MG63 (cell line): Measurements from ENCODE around the gene COMMD1. TPM values are rescaled to one million over a fixed set of nuclear protein-coding genes. Genes with fewer than 3 reads are reported as not detected.
"Not testable (repeated sequence)": the region's sequence is repeated elsewhere in the genome, so short reads cannot be mapped to it uniquely, and the experiment has no call there.

Source experiments
- DNase-seq: peaks from one replicate; pipeline ENCODE4 v3.0.0-alpha.2; 2020
- H3K27me3 ChIP-seq: fragments of 250-450 bp; sonication (Bioruptor Pico); 2 replicates; pipeline ENCODE4 v1.5.1; 2020; ENCODE audit warnings: mild to moderate bottlenecking, moderate library complexity
- H3K36me3 ChIP-seq: fragments of 250-450 bp; sonication (Bioruptor Pico); 2 replicates; pipeline ENCODE4 v1.5.1; 2020; ENCODE audit warnings: mild to moderate bottlenecking, moderate library complexity
- H3K4me3 ChIP-seq: fragments of 250-450 bp; sonication (Bioruptor Pico); 2 replicates; pipeline ENCODE4 v1.5.1; 2020; ENCODE audit warnings: mild to moderate bottlenecking, moderate library complexity
- H3K9me3 ChIP-seq: fragments of 250-450 bp; sonication (Bioruptor Pico); 2 replicates; pipeline ENCODE4 v1.5.1; 2020; ENCODE audit warnings: mild to moderate bottlenecking, moderate library complexity
- total RNA-seq: library from RNA; depleted of rRNA; stranded (reverse); fragments of >200 nt; shearing (Covaris generic); gene quantifications from 2 replicates; pipeline ENCODE4 v1.2.3, GENCODE V29; 2014; ENCODE audit warnings: low replicate concordance

COMMD1 gene
- total RNA-seq, 1 experiment from 2014 or later: 24.8 TPM

DNA sequence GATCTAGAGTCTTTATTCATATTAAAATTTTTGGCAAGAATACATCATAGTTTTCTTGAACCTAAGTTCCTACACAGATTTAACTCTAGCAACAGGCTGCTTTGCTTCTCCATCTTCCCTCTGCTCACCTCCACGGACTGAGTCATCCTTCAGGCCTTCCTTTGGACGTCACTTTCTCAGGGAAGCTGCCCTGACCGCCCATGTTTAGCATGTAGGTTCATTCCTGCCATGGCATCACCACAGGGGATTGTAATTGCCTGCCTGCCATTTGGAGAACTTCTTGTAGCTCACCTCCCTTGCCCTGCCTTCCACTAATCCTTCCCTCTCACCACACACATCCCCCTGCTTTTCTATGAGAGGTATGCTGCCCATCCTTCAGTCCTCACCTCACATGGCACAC lies 246.5 kb downstream of the COMMD1 start:
- H3K36me3 ChIP-seq: no peaks in the 10 kb centered on the region
- no peaks in the 10 kb centered on the region for H3K27me3 ChIP-seq
- H3K9me3 ChIP-seq: peaks cover 4% of the 10 kb centered on the region; the same call in 1 of the 2 replicates
- no peak overlapping the region for H3K4me3 ChIP-seq
- DNase-seq: no peak

DNA sequence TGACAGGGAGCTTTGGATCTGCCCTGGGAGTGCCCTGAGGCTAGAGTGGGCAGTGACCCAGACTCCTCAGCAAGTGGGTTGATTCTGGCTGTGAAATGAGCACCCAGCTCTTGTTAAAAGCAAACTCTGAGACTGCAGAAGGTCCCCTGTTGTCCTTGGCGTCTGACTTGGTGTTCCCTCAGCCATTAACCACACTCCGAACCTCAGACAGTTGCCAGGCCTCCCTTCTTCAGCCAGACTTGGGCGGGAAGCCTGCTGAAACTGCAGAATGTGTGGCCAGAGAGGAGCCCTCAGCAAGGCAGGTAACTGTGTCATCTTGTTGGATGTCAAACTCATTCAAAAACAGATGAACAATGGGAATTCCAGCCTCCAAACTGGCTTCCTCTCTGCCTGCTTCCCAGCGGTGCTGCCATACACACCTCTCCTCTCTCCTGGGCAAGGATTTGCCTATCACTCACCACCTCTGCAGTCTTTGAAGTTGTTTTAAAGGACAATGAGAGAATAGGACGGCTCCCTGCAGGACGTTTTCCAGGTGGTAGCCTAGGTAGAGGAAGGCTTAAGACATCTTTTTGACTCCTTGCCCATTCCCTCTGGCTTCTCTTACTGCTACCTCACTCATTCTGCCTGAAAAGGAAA lies 251.5 kb downstream of the COMMD1 start:
- H3K4me3 ChIP-seq: no peak overlapping the region
- peaks cover 4% of the 10 kb centered on the region; the same call in 1 of the 2 replicates for H3K9me3 ChIP-seq
- DNase-seq: no peak

DNA sequence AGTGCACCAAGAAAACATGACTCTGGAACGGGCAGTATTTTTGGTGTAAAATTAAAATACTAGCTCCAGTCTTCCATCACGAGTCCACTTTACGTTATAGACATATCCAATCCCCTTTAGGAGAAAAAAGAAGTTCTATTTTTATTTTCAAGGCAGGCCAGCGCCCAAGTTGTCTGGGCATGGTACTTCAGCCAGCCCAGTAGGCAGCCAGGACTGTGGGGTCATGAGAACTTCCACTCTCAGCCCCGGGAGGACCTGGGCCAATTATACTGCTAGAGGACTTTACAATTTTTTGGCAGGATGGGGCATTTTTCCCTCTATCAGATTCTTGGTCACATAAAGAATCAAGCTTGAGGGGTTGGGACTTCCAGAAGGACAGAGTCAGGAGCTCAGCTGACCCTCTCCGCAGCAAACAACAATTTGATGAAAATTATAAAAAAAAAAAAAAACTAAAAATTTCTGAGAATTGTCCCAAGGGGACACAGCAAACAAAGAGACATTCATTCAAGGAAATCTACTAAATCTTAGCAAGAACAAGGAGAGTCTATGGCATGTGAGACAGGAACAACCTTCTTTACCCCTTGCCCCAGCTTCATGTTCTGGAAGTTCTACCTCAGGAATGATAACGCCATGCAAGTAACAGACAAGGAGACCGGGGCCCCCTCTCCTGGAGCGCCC lies 253.1 kb downstream of the COMMD1 start:
- DNase-seq: no peak

More for the DNA sequence above, 251.5 kb downstream of the COMMD1 start:
- H3K36me3 ChIP-seq: no peaks in the 10 kb centered on the region
- H3K27me3 ChIP-seq: no peaks in the 10 kb centered on the region

DNA sequence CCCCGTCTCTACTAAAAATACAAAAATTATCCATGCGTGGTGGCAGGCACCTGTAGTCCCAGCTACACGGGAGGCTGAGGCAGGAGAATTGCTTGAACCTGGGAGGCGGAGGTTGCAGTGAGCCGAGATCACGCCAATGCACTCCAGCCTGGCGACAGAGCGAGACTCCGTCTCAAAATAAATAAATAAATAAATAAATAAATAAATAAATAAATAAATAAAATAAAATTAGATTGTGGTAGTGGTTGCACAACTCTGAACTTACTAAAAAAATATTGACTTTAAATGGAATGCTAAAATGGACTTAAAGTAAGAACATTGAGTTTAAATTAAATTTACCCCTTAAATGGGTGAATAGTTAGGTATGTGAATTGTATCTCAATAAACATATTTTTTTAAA lies 255.2 kb downstream of the COMMD1 start:
- not testable (repeated sequence) for H3K4me3 ChIP-seq, H3K27me3 ChIP-seq, H3K36me3 ChIP-seq, DNase-seq, H3K9me3 ChIP-seq

More for the DNA sequence above, 253.1 kb downstream of the COMMD1 start:
- Histone ChIP-seq H3K27me3 (no peaks in the 10 kb centered on the region), H3K9me3 (peaks cover 4% of the 10 kb centered on the region; the same call in 1 of the 2 replicates), H3K4me3 (no peak overlapping the region), H3K36me3 (no peaks in the 10 kb centered on the region)

DNA sequence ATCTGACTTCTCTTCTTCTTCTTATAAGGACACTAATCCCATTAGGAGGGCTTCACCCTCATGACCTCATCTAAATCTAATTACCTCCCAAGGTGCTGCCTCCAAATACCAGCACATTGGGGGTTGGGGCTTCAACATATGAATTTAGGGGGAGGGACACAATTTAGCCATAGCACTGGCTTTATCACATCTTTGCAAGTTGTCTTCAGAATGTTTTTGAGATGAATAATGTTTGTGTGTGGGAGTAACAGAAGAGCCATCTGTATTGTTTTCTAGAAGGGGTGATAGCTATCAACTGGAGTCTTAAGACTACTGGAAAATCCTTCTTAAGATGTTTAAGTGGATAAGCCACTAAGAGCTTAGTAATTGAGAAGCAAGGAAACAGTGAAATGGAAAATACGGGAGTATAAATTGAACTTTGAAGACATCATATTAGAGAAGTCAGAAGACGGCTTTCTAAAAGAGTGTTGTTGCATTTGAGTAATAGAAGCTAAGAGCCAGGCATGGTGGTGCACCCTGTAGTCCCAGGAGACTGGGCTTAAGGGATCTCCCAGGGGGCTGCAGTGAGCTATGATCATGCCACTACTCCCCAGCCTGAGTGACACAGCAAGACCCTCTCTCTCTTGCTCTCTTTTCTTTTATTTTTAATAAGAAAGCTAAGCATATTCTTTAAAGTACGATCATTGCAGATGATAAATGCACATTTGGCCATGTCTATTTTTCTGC lies 257.8 kb downstream of the COMMD1 start:
- Histone ChIP-seq H3K4me3 (no peak overlapping the region), H3K36me3 (no peaks in the 10 kb centered on the region), H3K9me3 (no peaks in the 10 kb centered on the region), H3K27me3 (no peaks in the 10 kb centered on the region)
- no peak for DNase-seq

DNA sequence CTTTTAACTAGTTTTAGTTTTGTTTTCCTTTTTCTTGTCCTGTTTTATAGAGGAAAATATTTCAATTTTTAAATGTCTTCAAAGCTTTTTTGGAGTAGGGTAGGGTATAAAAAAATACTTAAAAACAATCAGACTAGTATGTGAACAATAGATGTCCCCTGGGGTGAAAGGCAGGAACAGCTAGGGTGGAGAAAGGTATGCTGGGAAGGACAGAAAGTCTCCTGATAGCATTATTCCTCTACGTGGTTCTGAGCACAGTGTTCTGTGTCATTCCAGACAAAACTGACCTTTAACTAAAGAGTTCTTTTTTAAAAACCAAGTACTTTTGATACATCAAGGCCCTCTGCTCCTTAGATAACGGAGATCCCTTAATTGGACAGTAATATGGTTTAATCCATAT lies 258.4 kb downstream of the COMMD1 start:
- no peak for DNase-seq
- no peaks in the 10 kb centered on the region for H3K9me3 ChIP-seq
- H3K4me3 ChIP-seq: no peak overlapping the region
- no peaks in the 10 kb centered on the region for H3K36me3 ChIP-seq
- no peaks in the 10 kb centered on the region for H3K27me3 ChIP-seq

DNA sequence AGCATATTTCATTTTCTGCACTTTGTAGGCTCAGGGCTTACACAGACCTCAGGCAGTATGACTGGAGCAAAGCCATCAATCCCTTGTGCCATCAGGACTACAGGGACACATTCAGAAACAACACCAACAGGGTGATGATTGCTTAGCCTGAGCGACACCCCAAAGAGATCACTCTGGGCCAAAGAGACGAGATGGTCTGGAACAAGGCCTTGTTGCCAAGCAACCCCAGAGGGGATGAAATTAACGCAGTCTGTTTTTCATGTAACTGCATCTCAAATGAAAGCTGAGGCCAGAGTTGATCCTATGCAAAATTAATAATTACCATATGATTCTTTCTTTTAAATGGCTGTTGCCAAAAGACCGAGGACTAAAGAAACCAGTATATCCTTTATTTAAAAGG lies 270.3 kb downstream of the COMMD1 start:
- no peaks in the 10 kb centered on the region for H3K27me3 ChIP-seq
- DNase-seq: no peak
- H3K4me3 ChIP-seq: no peak overlapping the region

DNA sequence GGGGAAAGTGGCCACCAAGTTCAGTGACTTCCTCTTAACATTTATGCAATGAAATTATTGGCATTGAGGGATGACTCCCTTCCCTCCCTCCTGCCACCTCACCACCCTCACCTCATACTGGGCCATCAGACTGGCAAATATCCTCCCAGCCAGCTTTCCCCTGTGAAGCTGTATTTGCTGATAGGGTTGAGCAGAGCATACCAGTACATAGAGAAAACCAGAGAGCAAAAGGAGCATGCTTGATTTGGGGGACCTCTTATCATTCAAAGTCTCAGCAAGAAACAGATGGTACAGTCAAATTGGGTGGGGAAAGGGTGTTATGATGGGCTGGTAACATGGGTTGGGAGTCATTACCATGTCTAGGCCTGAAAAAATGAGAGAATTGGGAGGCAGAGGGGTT lies 271.3 kb downstream of the COMMD1 start:
- no peak overlapping the region for H3K4me3 ChIP-seq
- no peaks in the 10 kb centered on the region for H3K36me3 ChIP-seq
- no peaks in the 10 kb centered on the region for H3K27me3 ChIP-seq
- H3K9me3 ChIP-seq: no peaks in the 10 kb centered on the region
- DNase-seq: no peak

More for the DNA sequence above, 270.3 kb downstream of the COMMD1 start:
- H3K9me3 ChIP-seq: no peaks in the 10 kb centered on the region
- no peaks in the 10 kb centered on the region for H3K36me3 ChIP-seq

DNA sequence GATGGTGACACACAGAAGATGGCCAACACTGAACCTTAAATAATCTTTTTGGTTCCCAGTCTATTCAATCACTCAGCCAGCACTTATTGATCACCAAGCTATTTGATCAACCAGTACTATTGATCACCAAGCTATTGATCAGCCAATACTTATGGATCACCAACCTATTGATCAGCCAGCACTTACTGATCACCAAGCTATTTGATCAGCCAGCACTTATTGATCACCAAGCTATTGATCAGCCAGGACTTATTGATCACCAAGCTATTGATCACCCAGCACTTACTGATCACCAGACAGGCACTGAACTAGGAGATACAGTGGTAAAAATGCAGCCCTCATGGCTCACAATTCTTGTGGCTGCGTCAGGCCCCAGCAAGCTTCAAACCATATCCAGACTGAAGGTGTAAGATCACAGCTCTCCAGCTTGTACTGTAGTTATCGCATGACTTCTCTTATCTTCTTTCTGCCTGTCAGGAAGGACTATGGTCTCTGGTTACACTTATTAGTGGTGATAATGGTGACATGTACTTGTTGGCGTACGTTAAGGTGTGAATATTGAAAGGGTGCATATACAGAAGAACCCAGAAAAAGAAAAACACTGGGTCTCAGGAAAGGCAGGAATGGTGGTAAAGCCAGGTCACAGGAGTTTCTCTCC lies 272.0 kb downstream of the COMMD1 start:
- Histone ChIP-seq H3K4me3 (no peak overlapping the region), H3K36me3 (no peaks in the 10 kb centered on the region), H3K9me3 (no peaks in the 10 kb centered on the region), H3K27me3 (no peaks in the 10 kb centered on the region)
- no peak for DNase-seq

DNA sequence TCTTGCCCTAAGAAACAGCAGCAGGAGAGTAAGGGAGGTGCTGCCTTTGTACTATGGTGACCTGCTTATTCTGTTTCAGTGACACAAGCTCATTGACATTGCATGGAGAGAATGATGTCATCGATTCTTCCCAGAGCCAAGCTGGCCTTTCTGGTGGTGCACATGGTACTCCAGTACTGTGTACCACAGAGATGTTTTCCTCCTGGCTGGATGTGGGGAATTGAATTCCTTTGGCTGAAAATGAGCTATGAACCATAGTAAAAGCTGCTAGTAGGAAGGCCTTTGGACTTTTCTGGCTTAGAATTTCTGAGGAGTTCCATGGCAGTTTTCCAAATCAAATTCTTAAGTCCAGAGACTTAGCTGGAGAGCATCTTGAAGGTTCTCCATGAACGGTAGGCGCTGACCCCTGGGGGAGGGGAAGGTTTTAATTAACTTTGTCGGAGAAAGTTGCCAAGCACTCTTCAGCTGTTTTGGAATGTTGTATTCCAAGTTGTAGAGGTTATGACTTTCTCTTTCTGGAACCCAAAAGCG lies 273.3 kb downstream of the COMMD1 start:
- Histone ChIP-seq H3K9me3 (no peaks in the 10 kb centered on the region), H3K36me3 (no peaks in the 10 kb centered on the region), H3K27me3 (no peaks in the 10 kb centered on the region), H3K4me3 (no peak overlapping the region)
- DNase-seq: no peak

DNA sequence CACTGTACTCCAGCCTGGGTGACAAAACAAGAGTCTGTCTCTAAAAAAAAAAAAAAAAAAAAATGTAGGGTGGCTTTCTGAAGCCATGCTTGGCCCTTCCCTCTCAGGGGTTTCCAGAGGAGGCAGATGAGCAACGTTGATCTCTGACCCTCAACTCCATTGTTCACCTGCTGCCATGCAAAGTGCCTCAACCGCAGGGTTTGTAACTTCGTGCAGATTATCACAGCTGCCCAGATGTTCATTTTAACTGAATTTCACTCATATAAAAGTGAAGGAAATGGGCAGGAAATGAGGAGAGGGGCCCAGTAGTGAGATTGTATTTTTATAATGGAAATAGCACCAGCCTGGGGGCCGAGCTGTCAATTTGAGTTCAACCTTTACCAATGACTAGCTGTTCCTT lies 275.5 kb downstream of the COMMD1 start:
- H3K36me3 ChIP-seq: no peaks in the 10 kb centered on the region
- no peaks in the 10 kb centered on the region for H3K9me3 ChIP-seq
- DNase-seq: no peak
- H3K4me3 ChIP-seq: no peak overlapping the region
- no peaks in the 10 kb centered on the region for H3K27me3 ChIP-seq

DNA sequence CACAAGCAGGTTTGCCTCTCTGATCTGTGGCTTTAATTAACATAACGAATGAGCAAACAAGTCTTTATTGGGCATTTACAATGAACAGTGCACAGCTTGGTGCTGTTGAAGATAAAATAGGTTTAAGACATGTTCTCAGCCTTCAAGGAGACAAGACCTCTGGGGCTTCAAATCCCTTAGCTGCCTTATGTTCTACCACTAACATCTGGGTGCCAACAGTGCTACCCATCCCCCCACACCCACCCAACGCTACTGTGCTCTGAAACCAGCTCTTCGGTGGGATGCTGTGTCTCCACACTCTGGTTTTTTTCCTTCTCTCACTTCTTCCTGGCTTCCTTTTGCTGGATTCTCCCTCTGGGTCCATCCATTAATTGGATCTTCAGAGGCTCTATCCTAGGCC lies 276.4 kb downstream of the COMMD1 start:
- Histone ChIP-seq H3K4me3 (no peak overlapping the region), H3K9me3 (no peaks in the 10 kb centered on the region), H3K27me3 (no peaks in the 10 kb centered on the region), H3K36me3 (no peaks in the 10 kb centered on the region)
- no peak for DNase-seq

DNA sequence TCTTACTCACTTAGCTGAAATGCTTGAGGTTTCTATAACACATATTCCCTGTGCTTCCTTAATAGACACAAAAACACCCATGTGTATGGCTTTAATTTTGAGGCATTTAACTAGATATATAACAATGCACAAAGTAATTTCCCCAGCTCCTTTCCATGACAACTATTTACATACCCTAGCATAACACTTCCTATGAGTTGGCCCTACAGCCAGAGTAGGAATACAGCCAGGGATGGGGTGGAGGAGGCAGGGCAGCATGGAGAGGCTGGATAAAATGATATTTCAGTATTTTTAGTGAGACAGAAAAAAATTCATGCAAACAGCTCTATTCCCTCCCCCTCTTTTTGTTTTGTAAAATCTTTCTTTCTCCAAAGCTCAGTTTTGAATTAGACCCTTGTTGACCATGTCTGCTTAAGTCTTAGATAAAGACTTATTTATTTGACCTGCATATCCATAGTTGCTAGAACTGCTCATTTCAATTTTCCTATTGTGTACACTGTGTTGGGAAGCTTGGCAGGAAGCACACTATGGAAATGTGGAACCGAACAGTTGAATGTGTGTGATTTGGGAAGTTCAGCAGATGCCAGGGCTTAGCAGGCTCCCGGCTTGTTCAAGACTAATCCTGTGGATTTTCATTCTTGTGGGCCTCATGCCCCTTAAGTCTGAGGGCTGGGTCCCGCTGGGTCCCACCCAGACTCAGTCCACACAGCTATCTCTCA lies 279.2 kb downstream of the COMMD1 start:
- Histone ChIP-seq H3K27me3 (no peaks in the 10 kb centered on the region), H3K4me3 (no peak overlapping the region), H3K36me3 (no peaks in the 10 kb centered on the region), H3K9me3 (no peaks in the 10 kb centered on the region)
- no peak for DNase-seq
